ENCODE data around the gene KIF6.
A peak's percentile ranks its signal among the peaks of the same experiment; 100 is the strongest.

KIF6 gene

DNA sequence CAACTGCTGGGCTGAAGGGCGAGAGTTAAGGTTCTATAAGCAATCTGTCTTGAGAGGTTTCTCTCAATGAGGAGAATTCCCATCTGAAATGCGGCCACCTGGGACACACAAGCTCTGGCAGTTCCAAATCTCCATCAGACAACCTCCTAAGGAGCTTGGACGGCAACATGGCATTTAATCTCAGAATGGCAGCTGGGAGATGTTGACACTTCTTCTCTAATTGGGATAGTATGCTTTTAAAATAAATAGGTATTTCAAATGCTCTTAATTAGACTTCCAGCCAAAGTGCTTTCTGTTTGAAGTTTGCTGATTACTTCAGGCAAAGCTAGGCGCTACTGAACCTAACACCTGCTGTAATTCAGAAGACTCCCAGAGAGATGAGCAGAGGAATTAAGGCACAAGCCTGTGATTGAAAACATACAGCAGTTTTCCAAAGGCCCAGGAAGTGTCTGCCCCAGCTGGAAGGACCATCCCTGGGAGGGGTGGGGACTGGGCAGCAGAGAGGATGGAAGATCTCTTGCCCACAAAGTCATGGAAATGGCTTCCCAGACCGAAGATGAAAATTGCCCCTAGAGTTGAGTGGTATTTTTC lies 343.6 kb downstream of the KIF6 start:
- TF ChIP-seq CTCF (IDR thresholded peaks at IDR 0.05; ENCODE audit: low read depth, low read length): no peak
- Histone ChIP-seq H3K4me3 (ENCODE audit: low read depth, low read length) (no peak overlapping the region), H3K9me3 (ENCODE audit: severe bottlenecking) (no peaks in the 10 kb centered on the region), H3K36me3 (no peaks in the 10 kb centered on the region), H3K27me3 (ENCODE audit: insufficient read depth, low read depth, severe bottlenecking) (no peaks in the 10 kb centered on the region), H3K27ac (peak overlapping the region; percentile 48)
- DNase-seq: peak; percentile 90

- TF ChIP-seq CTCF (IDR thresholded peaks at IDR 0.05; ENCODE audit: low read depth, low read length): no peak
- DNase-seq: no peak
- H3K27me3 ChIP-seq (ENCODE audit: insufficient read depth, low read depth, severe bottlenecking): no peaks in the 10 kb centered on the region
- H3K36me3 ChIP-seq: no peaks in the 10 kb centered on the region
- H3K9me3 ChIP-seq (ENCODE audit: severe bottlenecking): no peaks in the 10 kb centered on the region
- H3K4me3 ChIP-seq (ENCODE audit: low read depth, low read length): no peak overlapping the region
- peak overlapping the region; percentile 48 for H3K27ac ChIP-seq
These were observed 344.2 kb downstream of the KIF6 start for GRCh38 chr6:39380837-39381549.

GRCh38 chr6:39378960-39379425 lies 346.2 kb downstream of the KIF6 start:
- H3K4me3 ChIP-seq (ENCODE audit: low read depth, low read length): no peak overlapping the region
- no peak for TF ChIP-seq CTCF (IDR thresholded peaks at IDR 0.05; ENCODE audit: low read depth, low read length)
- no peaks in the 10 kb centered on the region for H3K36me3 ChIP-seq
- H3K27me3 ChIP-seq (ENCODE audit: insufficient read depth, low read depth, severe bottlenecking): no peaks in the 10 kb centered on the region
- no peaks in the 10 kb centered on the region for H3K9me3 ChIP-seq (ENCODE audit: severe bottlenecking)
- no peak for DNase-seq
- H3K27ac ChIP-seq: no peak overlapping the region

DNA sequence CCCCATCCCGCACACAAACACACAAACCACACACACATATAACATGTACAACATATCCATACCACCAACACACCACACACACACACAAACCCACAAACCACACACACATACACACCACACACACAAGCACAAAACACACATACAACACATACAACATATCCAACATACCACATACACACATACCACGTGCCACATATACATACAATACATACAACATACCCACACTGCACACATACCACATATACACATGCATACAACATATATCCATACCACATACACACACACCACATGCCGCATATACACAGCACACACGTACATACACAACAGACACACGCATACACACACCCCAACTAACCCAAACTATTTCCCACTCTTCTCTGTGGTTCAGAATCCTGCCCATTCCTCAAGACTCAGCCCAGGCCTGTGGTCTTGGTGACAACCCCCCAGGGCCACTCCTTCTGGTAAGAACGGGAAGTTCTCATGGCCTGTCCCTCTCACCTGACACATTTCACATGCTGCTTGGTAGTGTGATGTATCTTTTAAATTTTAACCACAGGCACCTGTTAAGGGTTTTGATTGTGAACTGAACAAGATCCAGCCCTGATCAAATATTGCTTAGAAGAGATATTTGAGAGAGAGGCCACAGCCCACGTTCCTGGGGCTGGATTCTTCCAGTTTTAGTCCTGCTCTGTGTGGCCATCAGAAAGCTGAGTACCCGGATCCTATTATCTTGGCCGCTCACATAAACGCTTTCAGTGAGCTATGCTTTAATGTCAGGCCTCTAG lies 346.8 kb downstream of the KIF6 start:
- DNase-seq: no peak
- H3K4me3 ChIP-seq (ENCODE audit: low read depth, low read length): no peak overlapping the region
- H3K36me3 ChIP-seq: no peaks in the 10 kb centered on the region
- no peaks in the 10 kb centered on the region for H3K9me3 ChIP-seq (ENCODE audit: severe bottlenecking)
- TF ChIP-seq CTCF (IDR thresholded peaks at IDR 0.05; ENCODE audit: low read depth, low read length): no peak
- H3K27me3 ChIP-seq (ENCODE audit: insufficient read depth, low read depth, severe bottlenecking): no peaks in the 10 kb centered on the region
- no peak overlapping the region for H3K27ac ChIP-seq

GRCh38 chr6:39377539-39377950 lies 347.7 kb downstream of the KIF6 start:
- Histone ChIP-seq H3K4me3 (ENCODE audit: low read depth, low read length) (no peak overlapping the region), H3K36me3 (no peaks in the 10 kb centered on the region), H3K27ac (no peak overlapping the region), H3K9me3 (ENCODE audit: severe bottlenecking) (no peaks in the 10 kb centered on the region), H3K27me3 (ENCODE audit: insufficient read depth, low read depth, severe bottlenecking) (no peaks in the 10 kb centered on the region)
- TF ChIP-seq CTCF (IDR thresholded peaks at IDR 0.05; ENCODE audit: low read depth, low read length): peak; percentile 94
- peak; percentile 90 for DNase-seq
